ENCODE measurements around the gene COA8. TPM values are rescaled to one million over a fixed set of nuclear protein-coding genes. Genes with fewer than 3 reads are reported as not detected.

Gene COA8
- total and polyA plus RNA-seq, 2 of the 13 experiments (the other 11 are each of a cell fraction or from before 2014, with no cell fraction given), result 10.9 to 25.1 TPM

- TF ChIP-seq MYPOP (CRISPR knock-in tag; IDR thresholded peaks at IDR 0.05), result peak; percentile 13; the same call in 1 of the 2 replicates
- TF ChIP-seq NR2C2 (CRISPR knock-in tag; IDR thresholded peaks at IDR 0.05; ENCODE audit: borderline replicate concordance), result peak; percentile 66
- no peak for TF ChIP-seq NFYB (CRISPR knock-in tag; IDR thresholded peaks at IDR 0.05)
- no peak for TF ChIP-seq CENPBD1 (CRISPR knock-in tag; IDR thresholded peaks at IDR 0.05; ENCODE audit: borderline replicate concordance, low read depth)
- TF ChIP-seq ZNF768 (CRISPR knock-in tag; IDR thresholded peaks at IDR 0.05), result peak; percentile 53; the same call in 1 of the 2 replicates
- no peak for TF ChIP-seq THRA (CRISPR knock-in tag; IDR thresholded peaks at IDR 0.05; ENCODE audit: borderline replicate concordance)
- no peak for TF ChIP-seq ZNF549 (CRISPR knock-in tag; IDR thresholded peaks at IDR 0.05)
- no peak for TF ChIP-seq CREBL2 (CRISPR knock-in tag; IDR thresholded peaks at IDR 0.05; ENCODE audit: borderline replicate concordance)
- TF ChIP-seq TRIM22 (IDR thresholded peaks at IDR 0.05), result no peak
- TF ChIP-seq KAT7 (CRISPR knock-in tag; IDR thresholded peaks at IDR 0.05; ENCODE audit: borderline replicate concordance), result 0 out of 2 replicates have a peak, but pooled peaks have one; percentile 50
- TF ChIP-seq ZNF33B (CRISPR knock-in tag; IDR thresholded peaks at IDR 0.05), result no peak
- no peak for TF ChIP-seq HNRNPUL1 (IDR thresholded peaks at IDR 0.05; ENCODE audit: low read depth, low read length)
- TF ChIP-seq SRSF9 (IDR thresholded peaks at IDR 0.05; ENCODE audit: borderline replicate concordance, insufficient read depth, low read depth, low read length, poor library complexity, severe bottlenecking), result no peak
- TF ChIP-seq PPARG (CRISPR knock-in tag; conservative IDR thresholded peaks at IDR 0.05), result no peak
- no peak for TF ChIP-seq ZNF788 (CRISPR knock-in tag; IDR thresholded peaks at IDR 0.05; ENCODE audit: borderline replicate concordance)
- TF ChIP-seq NFRKB (IDR thresholded peaks at IDR 0.05), result no peak
- TF ChIP-seq HNF4G (IDR thresholded peaks at IDR 0.05; ENCODE audit: borderline replicate concordance, low read depth, low read length), result no peak
- TF ChIP-seq HNF4G (CRISPR knock-in tag; IDR thresholded peaks at IDR 0.05; ENCODE audit: borderline replicate concordance, low read depth), result no peak
- no peak for TF ChIP-seq PREB (CRISPR knock-in tag; IDR thresholded peaks at IDR 0.05)
- TF ChIP-seq PHF5A (CRISPR knock-in tag; IDR thresholded peaks at IDR 0.05; ENCODE audit: low read depth, unreplicated experiment), result no peak
- TF ChIP-seq CCDC6 (CRISPR knock-in tag; IDR thresholded peaks at IDR 0.05), result peak; percentile 44; the same call in 1 of the 2 replicates
- no peak for TF ChIP-seq FOXM1 (CRISPR knock-in tag; IDR thresholded peaks at IDR 0.05)
- peak; percentile 37 for TF ChIP-seq HNF4A (CRISPR knock-in tag; IDR thresholded peaks at IDR 0.05)
- no peak for TF ChIP-seq SRSF4 (IDR thresholded peaks at IDR 0.05; ENCODE audit: low read depth, low read length, poor library complexity, severe bottlenecking)
- no peak for TF ChIP-seq ZNF652 (CRISPR knock-in tag; IDR thresholded peaks at IDR 0.05; ENCODE audit: borderline replicate concordance, low read depth)
- no peak for TF ChIP-seq TOPORS (CRISPR knock-in tag; IDR thresholded peaks at IDR 0.05)
- no peak for TF ChIP-seq TOE1 (CRISPR knock-in tag; IDR thresholded peaks at IDR 0.05)
Observed at GRCh38 chr14:103628221-103628683, 65.5 kb downstream of the COA8 start (continued).

Measured in HepG2 (cell line).